Smooth muscle cell (in vitro differentiated cells): ENCODE results near the gene NSMCE1. TPM values are rescaled to one million over a fixed set of nuclear protein-coding genes. Genes with fewer than 3 reads are reported as not detected.

Experiments used
- DNase-seq: peaks from one replicate; lab custom pipeline; 2025; ENCODE audit not compliant: unreplicated experiment; lab: John Stamatoyannopoulos, UW
- H2AFZ ChIP-seq: fragments of 200-600 bp; sonication (generic); 2 replicates; pipeline ENCODE4 v1.6.0; 2016; ENCODE audit warnings: antibody characterized with exemption, low read depth, mild to moderate bottlenecking
- H3F3A ChIP-seq: fragments of 200-600 bp; sonication (generic); 2 replicates; pipeline ENCODE4 v1.6.0; 2017; ENCODE audit warnings: antibody characterized with exemption, low read depth
- H3K27ac ChIP-seq: fragments of 200-600 bp; sonication (generic); 2 replicates; pipeline ENCODE4 v1.5.1; 2016; ENCODE audit warnings: low read depth, mild to moderate bottlenecking
- H3K27me3 ChIP-seq: fragments of 200-600 bp; sonication (generic); 2 replicates; pipeline ENCODE4 v1.6.1; 2016; ENCODE audit warnings: low read depth, mild to moderate bottlenecking
- H3K36me3 ChIP-seq: fragments of 200-600 bp; sonication (generic); 2 replicates; pipeline ENCODE4 v1.5.1; 2016; ENCODE audit warnings: low read depth
- H3K4me1 ChIP-seq: fragments of 200-600 bp; sonication (generic); 2 replicates; pipeline ENCODE4 v1.5.1; 2016; ENCODE audit warnings: low read depth
- H3K4me2 ChIP-seq: fragments of 200-600 bp; sonication (generic); 2 replicates; pipeline ENCODE4 v1.6.0; 2016; ENCODE audit warnings: mild to moderate bottlenecking
- H3K4me3 ChIP-seq: fragments of 200-600 bp; sonication (generic); 2 replicates; pipeline ENCODE4 v1.5.1; 2016; ENCODE audit warnings: mild to moderate bottlenecking
- H3K79me2 ChIP-seq: fragments of 200-600 bp; sonication (generic); 2 replicates; pipeline ENCODE4 v1.6.0; 2016; ENCODE audit warnings: low read depth, mild to moderate bottlenecking
- H3K9ac ChIP-seq: fragments of 200-600 bp; sonication (generic); 2 replicates; pipeline ENCODE4 v1.6.0; 2016; ENCODE audit warnings: low read depth
- H3K9me3 ChIP-seq: fragments of 200-600 bp; sonication (generic); replicated peaks from 2 replicates; pipeline ENCODE4 v1.5.1; 2016; ENCODE audit warnings: low read depth
- H4K20me1 ChIP-seq: fragments of 200-600 bp; sonication (generic); 2 replicates; pipeline ENCODE4 v1.6.0; 2016; ENCODE audit warnings: low read depth
- CTCF ChIP-seq: fragments of 200-600 bp; sonication (generic); IDR thresholded peaks from 2 replicates; pipeline ENCODE4 v1.5.1; 2017; ENCODE audit warnings: borderline replicate concordance, mild to moderate bottlenecking, antibody characterized with exemption; ENCODE audit not compliant: insufficient read depth, poor library complexity, severe bottlenecking
- WGBS: methylation state at CpG from one replicate; pipeline ENCODE4 v1.1.7; 2016; ENCODE audit warnings: low lambda C conversion rate; 5-methylcytosine and 5-hydroxymethylcytosine counted together
- polyA plus RNA-seq: library from polyadenylated mRNA; unstranded; fragments of >200 nt; fragmentation: Nextera tagmentation; extraction: Ambion mirVana; gene quantifications from 2 replicates; pipeline ENCODE4 v1.2.1, GENCODE V29; 2016
- total RNA-seq: library from RNA; depleted of rRNA; stranded (reverse); fragments of >200 nt; gene quantifications from 2 replicates; pipeline ENCODE4 v1.2.3, GENCODE V29; 2014

The NSMCE1 gene
- total and polyA plus RNA-seq, 2 experiments from 2014 or later: 36.9 to 59.1 TPM

DNA sequence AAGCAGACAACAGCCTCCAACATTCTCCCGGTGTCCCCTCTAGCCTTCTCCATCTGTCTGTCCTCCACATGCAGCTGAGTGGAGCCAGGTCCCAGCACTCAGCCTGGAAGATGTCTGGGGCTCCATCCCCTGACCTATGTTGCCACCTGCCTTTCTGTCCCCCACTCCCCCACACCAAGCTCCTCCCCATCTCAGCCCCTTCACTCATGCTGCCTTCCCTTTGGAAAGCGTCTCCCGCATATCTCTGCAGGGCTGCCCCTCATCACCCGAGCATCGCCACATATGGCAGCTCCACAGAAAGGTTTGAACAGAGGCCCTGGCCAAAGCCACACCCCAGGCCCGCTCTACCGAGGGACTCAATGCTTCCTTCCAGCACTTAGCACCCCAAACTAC, 24.2 kb downstream of the NSMCE1 start:
- Histone ChIP-seq H3F3A (no peaks in the 10 kb centered on the region), H3K36me3 (no peaks in the 10 kb centered on the region), H3K27me3 (no peaks in the 10 kb centered on the region), H3K27ac (no peak overlapping the region), H4K20me1 (no peaks in the 10 kb centered on the region), H3K4me2 (no peak overlapping the region), H3K4me3 (no peak overlapping the region), H3K4me1 (peaks cover 3% of the 10 kb centered on the region), H3K79me2 (no peaks in the 10 kb centered on the region), H3K9me3 (no peaks in the 10 kb centered on the region), H3K9ac (no peak overlapping the region), H2AFZ (no peak overlapping the region)
- WGBS: 95% methylated on average over 7 of the region's 7 CpGs
- DNase-seq: no peak
- TF ChIP-seq CTCF: no peak

GRCh38 chr16:27243725-27244362, 24.7 kb downstream of the NSMCE1 start:
- H3K79me2 ChIP-seq: no peaks in the 10 kb centered on the region
- no peak overlapping the region for H3K4me3 ChIP-seq
- DNase-seq: no peak
- no peaks in the 10 kb centered on the region for H3K36me3 ChIP-seq
- TF ChIP-seq CTCF: no peak
- no peak overlapping the region for H3K27ac ChIP-seq
- H3K4me2 ChIP-seq: no peak overlapping the region
- H3K9me3 ChIP-seq: no peaks in the 10 kb centered on the region
- H4K20me1 ChIP-seq: no peaks in the 10 kb centered on the region
- H3K4me1 ChIP-seq: peaks cover 3% of the 10 kb centered on the region
- H3F3A ChIP-seq: no peaks in the 10 kb centered on the region
- H3K9ac ChIP-seq: no peak overlapping the region
- 95% methylated on average over 11 of the region's 11 CpGs for WGBS
- no peaks in the 10 kb centered on the region for H3K27me3 ChIP-seq
- no peak overlapping the region for H2AFZ ChIP-seq

GRCh38 chr16:27242868-27243590, 25.5 kb downstream of the NSMCE1 start:
- Histone ChIP-seq H3K27me3 (no peaks in the 10 kb centered on the region), H3K79me2 (no peaks in the 10 kb centered on the region), H3K9me3 (no peaks in the 10 kb centered on the region), H3K36me3 (no peaks in the 10 kb centered on the region), H3K9ac (no peak overlapping the region), H3K4me2 (peak overlapping the region; percentile 46), H4K20me1 (no peaks in the 10 kb centered on the region), H3K4me3 (no peak overlapping the region), H3K27ac (peak overlapping the region; percentile 28), H2AFZ (no peak overlapping the region), H3F3A (no peaks in the 10 kb centered on the region), H3K4me1 (peaks cover 3% of the 10 kb centered on the region)
- 53% methylated on average over 13 of the region's 13 CpGs for WGBS
- DNase-seq: no peak
- no peak for TF ChIP-seq CTCF
